Posterior vena cava (tissue), 2 donors: ENCODE data around the gene LEMD3. TPM values are rescaled to one million over a fixed set of nuclear protein-coding genes. Genes with fewer than 3 reads are reported as not detected.

Source experiments
- DNase-seq: peaks from one replicate; pipeline ENCODE4 v3.0.0-alpha.2; 2020; ENCODE audit warnings: low spot score
- intact Hi-C, 2 donors: fragments of 100-400 bp; cut with DNase I; formaldehyde crosslinking; loops; one replicate each; pipeline versions ENCODE4 v1.14.1 to v1.14.2; 2022 to 2023
- total RNA-seq, 2 donors: library from RNA; stranded (reverse); fragmentation: NEBNext Ultra II Directional; extraction: Animal tissue kit (Norgen Biotek cat#: 25700); gene quantifications; one replicate each; pipeline ENCODE4 v1.2.1, GENCODE V29; 2021
- donor health status: DM: yes; HTN: yes; CAD: no.
- donor health status: DM: yes; HTN: yes; CAD: no.

LEMD3 gene
- total RNA-seq, 2 donors from 2014 or later, result 23.9 to 27.2 TPM

GRCh38 chr12:65164244-65164643, 5.1 kb upstream of the LEMD3 start:
- no peak for DNase-seq
- intact Hi-C loops, result no loop called here

GRCh38 chr12:65164774-65165173, 4.6 kb upstream of the LEMD3 start:
- no peak for DNase-seq
- intact Hi-C loops, result no loop called here

- intact Hi-C loops, result no loop called here
- DNase-seq, result no peak
These were observed 583 bp upstream of the LEMD3 start for GRCh38 chr12:65168681-65169319.

- intact Hi-C loops, result no loop called here
- peak; percentile 91 for DNase-seq
These were observed 962 bp downstream of the LEMD3 start for GRCh38 chr12:65170209-65170881.

GRCh38 chr12:65171073-65171472, 1.7 kb downstream of the LEMD3 start:
- DNase-seq, result no peak
- intact Hi-C loops, result no loop called here

- intact Hi-C loops, result no loop called here
These were observed 2.5 kb downstream of the LEMD3 start for GRCh38 chr12:65171870-65172269.

GRCh38 chr12:65175385-65175784, 6.0 kb downstream of the LEMD3 start:
- intact Hi-C loops, result no loop called here
- no peak for DNase-seq

More at GRCh38 chr12:65171870-65172269, 2.5 kb downstream of the LEMD3 start:
- DNase-seq, result no peak

- no peak for DNase-seq
- intact Hi-C loops, result no loop called here
These were observed 12.8 kb downstream of the LEMD3 start for GRCh38 chr12:65182012-65182739.

GRCh38 chr12:65184176-65184857, 14.9 kb downstream of the LEMD3 start:
- DNase-seq, result no peak
- intact Hi-C loops, result no loop called here

GRCh38 chr12:65184858-65185229, 15.5 kb downstream of the LEMD3 start:
- intact Hi-C loops, result no loop called here
- no peak for DNase-seq

GRCh38 chr12:65187665-65188064, 18.3 kb downstream of the LEMD3 start:
- intact Hi-C loops, result no loop called here
- no peak for DNase-seq

- intact Hi-C loops, result no loop called here
These were observed 18.9 kb downstream of the LEMD3 start for GRCh38 chr12:65188179-65188701.

GRCh38 chr12:65189028-65189718, 19.8 kb downstream of the LEMD3 start:
- intact Hi-C loops, result no loop called here
- no peak for DNase-seq

More at GRCh38 chr12:65188179-65188701, 18.9 kb downstream of the LEMD3 start:
- no peak for DNase-seq

GRCh38 chr12:65192963-65193516, 23.7 kb downstream of the LEMD3 start:
- intact Hi-C loops, result no loop called here
- DNase-seq, result no peak

GRCh38 chr12:65194949-65195348, 25.6 kb downstream of the LEMD3 start:
- no peak for DNase-seq
- intact Hi-C loops, result no loop called here

- intact Hi-C loops, result no loop called here
- DNase-seq, result no peak
These were observed 26.1 kb downstream of the LEMD3 start for GRCh38 chr12:65195387-65196055.

- no peak for DNase-seq
- intact Hi-C loops, result no loop called here
These were observed 27.6 kb downstream of the LEMD3 start for GRCh38 chr12:65196762-65197567.

GRCh38 chr12:65199604-65200003, 30.2 kb downstream of the LEMD3 start:
- DNase-seq, result no peak
- intact Hi-C loops, result no loop called here
